ENCODE results near the gene TUBB8B.
"Not testable (repeated sequence)": the region's sequence is repeated elsewhere in the genome, so short reads cannot be mapped to it uniquely, and the experiment has no call there.

The TUBB8B gene

DNA sequence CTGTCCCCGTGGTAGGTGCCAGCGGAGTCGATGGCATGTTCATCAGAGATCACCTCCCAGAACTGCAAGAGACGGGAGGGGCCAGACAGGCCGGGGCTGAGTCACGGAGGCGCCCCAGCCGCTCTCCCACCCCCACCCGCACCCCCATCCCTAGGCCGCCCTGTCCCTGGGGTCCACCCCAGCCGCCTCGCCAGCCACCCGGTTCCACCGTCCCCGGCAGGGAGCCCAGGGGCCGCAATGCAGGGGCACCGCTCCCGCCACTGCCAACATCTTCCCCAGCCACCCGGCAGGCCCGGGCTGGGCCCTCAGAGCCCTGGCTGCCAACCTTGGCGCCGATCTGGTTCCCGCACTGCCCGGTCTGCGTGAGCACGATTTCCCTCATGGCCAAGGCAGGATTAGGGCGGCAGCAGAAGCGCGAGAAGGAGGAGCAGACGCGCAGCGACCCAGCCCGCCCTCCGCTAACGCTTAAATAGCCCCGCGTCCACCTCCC, at the start of gene TUBB8B:
TUBB8B (minus strand) TSS at position 440 of the 490 bp plus-strand sequence; CDS start at position 382, 58 bp downstream.
- not testable (repeated sequence) for DNase-seq

- DNase-seq: not testable (repeated sequence)
Observed at GRCh38 chr18:97252-97914, 48.0 kb upstream of the TUBB8B start.

DNA sequence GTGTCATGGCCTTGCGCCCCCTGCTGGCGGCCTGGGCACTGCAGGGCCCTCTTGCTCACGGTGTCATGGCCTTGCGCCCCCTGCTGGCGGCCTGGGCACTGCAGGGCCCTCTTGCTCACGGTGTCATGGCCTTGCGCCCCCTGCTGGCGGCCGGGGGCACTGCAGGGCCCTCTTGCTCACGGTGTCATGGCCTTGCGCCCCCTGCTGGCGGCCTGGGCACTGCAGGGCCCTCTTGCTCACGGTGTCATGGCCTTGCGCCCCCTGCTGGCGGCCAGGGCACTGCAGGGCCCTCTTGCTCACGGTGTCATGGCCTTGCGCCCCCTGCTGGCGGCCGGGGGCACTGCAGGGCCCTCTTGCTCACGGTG, 47.3 kb upstream of the TUBB8B start:
- DNase-seq: not testable (repeated sequence)

- DNase-seq: not testable (repeated sequence)
Observed at GRCh38 chr18:96101-96766, 46.8 kb upstream of the TUBB8B start.

DNA sequence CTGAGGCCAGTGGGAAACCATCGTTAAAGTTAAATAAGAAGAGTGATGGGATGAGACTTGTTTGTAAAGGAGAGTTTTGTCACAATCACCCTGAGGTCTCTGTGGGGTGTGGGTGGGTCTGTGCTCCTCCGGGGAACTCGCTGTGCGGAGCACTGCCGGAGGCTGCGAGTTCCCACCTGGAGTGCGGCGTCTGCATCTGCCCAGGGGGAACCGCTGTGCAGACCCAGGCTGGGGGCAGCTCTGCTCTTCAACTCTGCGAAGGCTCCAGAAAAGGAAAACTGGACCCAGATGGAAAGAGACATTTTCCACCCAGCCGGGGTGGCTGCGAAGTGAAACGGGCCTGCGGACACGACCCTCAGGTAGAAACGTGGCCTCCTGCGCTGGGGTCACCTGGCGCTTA, 46.2 kb upstream of the TUBB8B start:
- not testable (repeated sequence) for DNase-seq

GRCh38 chr18:93897-94408, 44.5 kb upstream of the TUBB8B start:
- not testable (repeated sequence) for DNase-seq

GRCh38 chr18:91561-91960, 42.1 kb upstream of the TUBB8B start:
- not testable (repeated sequence) for DNase-seq

DNA sequence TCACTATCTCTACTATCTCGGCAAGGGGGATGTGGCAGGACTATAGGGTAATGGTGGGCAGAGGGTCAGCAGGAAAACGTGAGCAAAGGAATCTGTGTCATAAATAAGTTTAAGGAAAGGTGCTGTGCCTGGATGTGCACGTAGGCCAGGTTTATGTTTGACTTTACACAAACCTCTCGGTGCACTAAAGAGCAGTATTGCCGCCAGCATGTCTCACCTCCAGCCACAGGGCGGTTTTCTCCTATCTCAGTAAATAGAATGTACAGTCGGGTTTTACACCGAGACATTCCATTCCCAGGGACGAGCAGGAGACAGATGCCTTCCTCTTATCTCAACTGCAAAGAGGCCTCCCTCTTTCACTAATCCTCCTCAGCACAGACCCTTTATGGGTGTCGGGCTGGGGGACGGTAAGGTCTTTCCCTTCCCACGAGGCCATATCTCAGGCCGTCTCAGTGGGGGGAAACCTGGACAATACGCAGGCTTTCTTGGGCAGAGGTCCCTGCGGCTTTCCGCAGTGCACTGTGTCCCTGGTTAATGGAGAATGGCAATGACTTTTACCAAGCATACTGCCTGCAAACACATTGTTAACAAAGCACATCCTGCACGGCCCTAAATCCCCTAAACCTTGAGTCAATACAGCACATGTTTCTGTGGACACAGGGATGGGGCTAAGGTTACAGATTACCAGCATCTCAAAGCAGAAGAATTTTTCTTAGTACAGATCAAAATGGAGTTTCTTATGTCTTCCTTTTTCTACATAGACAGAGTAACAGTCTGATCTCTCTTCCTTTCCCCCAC, 41.2 kb upstream of the TUBB8B start:
- DNase-seq: not testable (repeated sequence)

- DNase-seq: not testable (repeated sequence)
Observed at GRCh38 chr18:89124-89523, 39.7 kb upstream of the TUBB8B start.

GRCh38 chr18:84801-85200, 35.4 kb upstream of the TUBB8B start:
- DNase-seq: not testable (repeated sequence)

- DNase-seq: not testable (repeated sequence)
Observed at GRCh38 chr18:82626-83209, 33.3 kb upstream of the TUBB8B start.

GRCh38 chr18:80881-81280, 31.5 kb upstream of the TUBB8B start:
- not testable (repeated sequence) for DNase-seq

DNA sequence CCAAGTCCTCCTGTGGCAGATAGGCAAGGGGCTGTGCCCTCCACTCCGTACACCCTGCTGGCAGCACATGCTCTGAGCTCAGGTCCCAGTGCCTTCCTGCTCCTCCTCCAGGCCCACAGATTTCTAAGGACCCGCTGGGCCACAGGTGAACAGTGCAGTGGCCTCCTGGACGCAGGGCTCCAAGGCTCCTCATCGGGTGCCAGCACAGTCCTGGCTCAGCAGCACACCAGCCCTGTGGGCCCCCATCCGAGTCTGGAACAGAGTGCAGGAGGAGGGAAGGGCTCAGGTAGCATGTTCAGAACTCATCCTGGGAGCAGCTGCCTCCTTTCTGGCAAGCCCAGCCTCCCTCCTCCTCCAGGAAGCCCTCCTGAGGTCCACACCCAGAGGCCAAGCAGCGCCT, 30.8 kb upstream of the TUBB8B start:
- not testable (repeated sequence) for DNase-seq

- not testable (repeated sequence) for DNase-seq
Observed at GRCh38 chr18:75525-76160, 26.2 kb upstream of the TUBB8B start.

- DNase-seq: not testable (repeated sequence)
Observed at GRCh38 chr18:73181-73777, 23.9 kb upstream of the TUBB8B start.

GRCh38 chr18:67701-68100, 18.3 kb upstream of the TUBB8B start:
- not testable (repeated sequence) for DNase-seq

DNA sequence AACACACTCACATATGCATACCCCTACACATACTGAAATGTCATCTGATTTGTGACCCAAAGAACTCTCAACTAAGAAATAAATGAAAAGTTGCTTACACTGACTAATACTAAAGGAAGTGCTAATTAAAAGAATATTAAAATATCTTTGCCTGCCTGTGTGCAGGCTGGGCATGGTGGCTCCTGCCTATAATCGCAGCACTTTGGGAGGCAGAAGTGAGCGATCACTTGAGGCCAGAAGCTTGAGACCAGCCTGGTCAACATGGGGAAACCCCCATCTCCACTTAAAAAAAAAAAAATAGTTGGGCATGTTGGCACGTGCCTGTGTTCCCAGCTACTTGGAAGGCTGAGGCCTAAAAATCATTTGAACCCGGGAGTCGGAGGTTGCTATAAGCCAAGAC, 14.9 kb upstream of the TUBB8B start:
- not testable (repeated sequence) for DNase-seq

DNA sequence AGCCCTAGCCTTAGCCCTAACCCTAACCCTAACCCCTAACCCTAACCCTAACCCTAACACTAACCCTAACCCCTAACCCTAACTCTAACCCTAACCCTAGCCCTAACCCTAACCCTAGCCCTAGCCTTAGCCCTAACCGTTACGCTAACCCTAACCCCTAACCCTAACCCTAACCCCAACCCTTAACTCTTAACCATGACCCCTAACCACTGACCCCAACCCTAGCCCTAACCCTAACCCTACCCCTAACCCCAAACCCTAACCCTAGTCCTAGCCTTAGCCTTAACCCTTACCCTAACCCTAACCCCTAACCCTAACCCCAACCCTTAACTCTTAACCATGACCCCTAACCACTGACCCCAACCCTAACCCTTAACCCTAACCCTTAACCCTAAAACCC, 14.2 kb upstream of the TUBB8B start:
- DNase-seq: not testable (repeated sequence)

- DNase-seq: not testable (repeated sequence)
Observed at GRCh38 chr18:54388-54787, 5.0 kb upstream of the TUBB8B start.

- not testable (repeated sequence) for DNase-seq
Observed at GRCh38 chr18:48696-49095, 719 bp downstream of the TUBB8B start.

GRCh38 chr18:13177-13576, 36.2 kb downstream of the TUBB8B start:
- DNase-seq: not testable (repeated sequence)

DNA sequence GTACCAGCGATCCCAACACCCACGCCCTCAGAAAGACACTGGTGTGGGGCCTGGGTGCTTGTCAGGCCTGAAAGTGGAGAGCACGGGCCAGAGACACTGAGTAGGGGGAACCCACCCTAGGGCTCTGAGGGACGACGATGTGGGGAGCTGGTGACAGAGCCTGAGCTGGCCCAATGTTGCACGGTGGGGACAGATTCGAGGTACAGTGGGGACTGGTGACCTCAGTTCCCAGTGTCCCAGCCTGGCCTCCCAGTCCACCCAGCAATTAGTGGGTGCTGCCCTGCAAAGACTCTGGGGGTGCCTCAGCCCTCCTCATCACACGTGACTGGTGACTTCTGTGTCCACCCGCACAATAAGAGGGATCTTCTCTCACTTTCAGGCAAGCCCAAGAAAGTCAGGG, 36.6 kb downstream of the TUBB8B start:
- DNase-seq: not testable (repeated sequence)

Measured in AML-193 (cell line).